HTR-8/SVneo (cell line): ENCODE results near the gene ZNF28.
"Not testable (repeated sequence)": the region's sequence is repeated elsewhere in the genome, so short reads cannot be mapped to it uniquely, and the experiment has no call there.

ENCODE experiments used
- DNase-seq: peaks from one replicate; pipeline ENCODE4 v3.0.0; 2011; ENCODE audit warnings: low spot score, mixed read lengths; ENCODE audit not compliant: insufficient read length
- FAIRE-seq: peaks from 2 replicates; lab custom pipeline; 2011; peaks lifted over from hg19 to GRCh38; lab: Jason Lieb, UNC

ZNF28 gene

GRCh38 chr19:52821204-52821960, at the start of gene ZNF28:
TSS of gene ZNF28 (minus strand) at chr19:52821633. CDS start at chr19:52817958, 3,675 bp downstream.
- peak; percentile 59 for DNase-seq
- FAIRE-seq, result peak; percentile 94

GRCh38 chr19:52868031-52868430, 46.6 kb upstream of the ZNF28 start:
- DNase-seq, result not testable (repeated sequence)
- FAIRE-seq, result peak; percentile 20

- DNase-seq (peak; percentile 38), FAIRE-seq (peak; percentile 92)
These were observed 36.2 kb upstream of the ZNF28 start, which contains the start of gene ZNF468 for GRCh38 chr19:52857378-52858191. TSS of gene ZNF468 (minus strand) at chr19:52857619. CDS start at chr19:52854272, 3,347 bp downstream.

GRCh38 chr19:52856540-52857377, 35.3 kb upstream of the ZNF28 start:
- DNase-seq, result peak; percentile 2
- not testable (repeated sequence) for FAIRE-seq

- FAIRE-seq, DNase-seq: not testable (repeated sequence)
These were observed 25.9 kb upstream of the ZNF28 start for GRCh38 chr19:52847352-52847751.

GRCh38 chr19:52840825-52841465, 19.5 kb upstream of the ZNF28 start:
- not testable (repeated sequence) for DNase-seq, FAIRE-seq

- not testable (repeated sequence) for FAIRE-seq, DNase-seq
These were observed 12.9 kb upstream of the ZNF28 start for GRCh38 chr19:52834289-52834688.

GRCh38 chr19:52833541-52833940, 12.1 kb upstream of the ZNF28 start:
- FAIRE-seq, DNase-seq: not testable (repeated sequence)

GRCh38 chr19:52829866-52830265, 8.4 kb upstream of the ZNF28 start:
- not testable (repeated sequence) for DNase-seq, FAIRE-seq

- FAIRE-seq, result no peak
- no peak for DNase-seq
These were observed 4.3 kb upstream of the ZNF28 start for GRCh38 chr19:52825765-52826164.

- FAIRE-seq (no peak), DNase-seq (no peak)
These were observed 2.2 kb upstream of the ZNF28 start for GRCh38 chr19:52823676-52824075.

GRCh38 chr19:52820472-52821203, 795 bp downstream of the ZNF28 start:
- DNase-seq, FAIRE-seq: not testable (repeated sequence)

- FAIRE-seq (no peak), DNase-seq (no peak)
These were observed 11.6 kb downstream of the ZNF28 start for GRCh38 chr19:52809801-52810200.

GRCh38 chr19:52799950-52800640, 21.3 kb downstream of the ZNF28 start:
- DNase-seq, FAIRE-seq: not testable (repeated sequence)

- no peak for DNase-seq
These were observed 32.0 kb downstream of the ZNF28 start for GRCh38 chr19:52789440-52789839.

GRCh38 chr19:52786464-52787354, 34.7 kb downstream of the ZNF28 start, which contains the start of gene ZNF600:
TSS of gene ZNF600 (minus strand) at chr19:52786791. CDS start at chr19:52778888, 7,903 bp downstream.
- DNase-seq (peak; percentile 27), FAIRE-seq (peak; percentile 73)

More at GRCh38 chr19:52789440-52789839, 32.0 kb downstream of the ZNF28 start:
- no peak for FAIRE-seq

GRCh38 chr19:52786078-52786463, 35.4 kb downstream of the ZNF28 start:
- FAIRE-seq, result no peak
- DNase-seq, result peak; percentile 5
